Ishikawa (cell line): Measurements from ENCODE around the gene HOXD12.

ENCODE experiments used
- CEBPB ChIP-seq: IDR thresholded peaks from 2 replicates; pipeline ENCODE4 v1.6.1; 2012
- CREB1 ChIP-seq: IDR thresholded peaks from 2 replicates; pipeline ENCODE4 v1.6.1; 2012; ENCODE audit warnings: low read depth
- EGR1 ChIP-seq: IDR thresholded peaks from 2 replicates; pipeline ENCODE4 v1.6.1; 2012
- EP300 ChIP-seq: IDR thresholded peaks from 2 replicates; pipeline ENCODE4 v1.6.1; 2012; ENCODE audit warnings: borderline replicate concordance
- FOXM1 ChIP-seq: IDR thresholded peaks from 2 replicates; pipeline ENCODE4 v1.6.1; 2012; ENCODE audit warnings: low read depth, borderline replicate concordance
- NFIC ChIP-seq: IDR thresholded peaks from 2 replicates; pipeline ENCODE4 v1.6.1; 2012
- RAD21 ChIP-seq: IDR thresholded peaks from 2 replicates; pipeline ENCODE4 v1.6.1; 2012; ENCODE audit warnings: low read depth
- TAF1 ChIP-seq: IDR thresholded peaks from 2 replicates; pipeline ENCODE4 v1.6.1; 2012; ENCODE audit warnings: low read depth, mild to moderate bottlenecking
- TCF12 ChIP-seq: IDR thresholded peaks from 2 replicates; pipeline ENCODE4 v1.6.1; 2012; ENCODE audit warnings: low read depth
- TEAD4 ChIP-seq: IDR thresholded peaks from 2 replicates; pipeline ENCODE4 v1.6.1; 2012
- USF1 ChIP-seq: IDR thresholded peaks from 2 replicates; pipeline ENCODE4 v1.6.1; 2012
- YY1 ChIP-seq: IDR thresholded peaks from 2 replicates; pipeline ENCODE4 v1.6.1; 2012; ENCODE audit warnings: low read depth
- ZBTB7A ChIP-seq: IDR thresholded peaks from 2 replicates; pipeline ENCODE4 v1.6.1; 2012; ENCODE audit warnings: low read depth
- TF ChIP-seq, protein P1 (sequence below): IDR thresholded peaks from 2 replicates; pipeline ENCODE4 v1.6.1; 2012; ENCODE audit warnings: low read depth, mild to moderate bottlenecking
- TF ChIP-seq, protein P2 (sequence below): IDR thresholded peaks from 2 replicates; pipeline ENCODE4 v1.6.1; 2012

Gene HOXD12

GRCh38 chr2:176076796-176077195, 22.8 kb upstream of the HOXD12 start:
- TF ChIP-seq EP300 (no peak), RAD21 (no peak), FOXM1 (no peak), TAF1 (no peak), TCF12 (no peak)

DNA sequence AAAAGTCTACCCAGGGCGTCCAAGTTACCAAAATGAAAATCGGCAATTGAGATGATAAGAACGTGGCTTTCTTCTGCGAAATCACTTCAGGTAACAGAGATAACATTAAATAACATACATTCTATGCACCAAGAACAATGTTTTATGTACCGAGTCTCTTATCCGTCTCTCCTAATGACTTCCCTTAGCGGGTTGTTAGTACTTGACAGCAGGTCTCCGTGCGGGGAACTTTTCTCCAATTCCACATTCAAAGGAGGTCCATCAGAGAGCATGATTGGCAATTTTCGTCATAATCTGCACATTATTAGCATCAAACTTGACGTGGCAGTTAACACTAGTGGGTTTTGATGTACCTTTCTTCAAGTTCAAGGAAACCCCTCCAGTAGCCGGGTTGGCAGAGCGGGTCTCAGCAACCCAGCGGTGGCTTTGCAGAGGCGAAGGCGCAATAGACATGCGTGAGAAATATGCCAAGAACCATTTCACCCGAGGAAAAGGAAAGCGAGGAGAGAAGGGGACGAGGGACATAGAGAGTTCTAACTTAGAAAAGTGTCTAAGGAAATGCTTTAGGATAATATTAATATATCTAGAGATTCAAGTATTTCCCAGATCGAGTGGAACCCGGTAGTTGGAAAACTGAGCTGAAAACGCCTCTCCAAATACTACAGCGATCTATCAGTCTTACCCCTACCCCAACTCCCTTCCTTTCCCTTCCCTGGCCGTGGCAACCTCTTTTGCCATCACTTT, 20.9 kb upstream of the HOXD12 start:
- TF ChIP-seq RAD21, result no peak
- TF ChIP-seq TEAD4, result no peak
- no peak for TF ChIP-seq TCF12
- no peak for TF ChIP-seq FOXM1
- no peak for TF ChIP-seq ZBTB7A
- TF ChIP-seq, protein P1, sequence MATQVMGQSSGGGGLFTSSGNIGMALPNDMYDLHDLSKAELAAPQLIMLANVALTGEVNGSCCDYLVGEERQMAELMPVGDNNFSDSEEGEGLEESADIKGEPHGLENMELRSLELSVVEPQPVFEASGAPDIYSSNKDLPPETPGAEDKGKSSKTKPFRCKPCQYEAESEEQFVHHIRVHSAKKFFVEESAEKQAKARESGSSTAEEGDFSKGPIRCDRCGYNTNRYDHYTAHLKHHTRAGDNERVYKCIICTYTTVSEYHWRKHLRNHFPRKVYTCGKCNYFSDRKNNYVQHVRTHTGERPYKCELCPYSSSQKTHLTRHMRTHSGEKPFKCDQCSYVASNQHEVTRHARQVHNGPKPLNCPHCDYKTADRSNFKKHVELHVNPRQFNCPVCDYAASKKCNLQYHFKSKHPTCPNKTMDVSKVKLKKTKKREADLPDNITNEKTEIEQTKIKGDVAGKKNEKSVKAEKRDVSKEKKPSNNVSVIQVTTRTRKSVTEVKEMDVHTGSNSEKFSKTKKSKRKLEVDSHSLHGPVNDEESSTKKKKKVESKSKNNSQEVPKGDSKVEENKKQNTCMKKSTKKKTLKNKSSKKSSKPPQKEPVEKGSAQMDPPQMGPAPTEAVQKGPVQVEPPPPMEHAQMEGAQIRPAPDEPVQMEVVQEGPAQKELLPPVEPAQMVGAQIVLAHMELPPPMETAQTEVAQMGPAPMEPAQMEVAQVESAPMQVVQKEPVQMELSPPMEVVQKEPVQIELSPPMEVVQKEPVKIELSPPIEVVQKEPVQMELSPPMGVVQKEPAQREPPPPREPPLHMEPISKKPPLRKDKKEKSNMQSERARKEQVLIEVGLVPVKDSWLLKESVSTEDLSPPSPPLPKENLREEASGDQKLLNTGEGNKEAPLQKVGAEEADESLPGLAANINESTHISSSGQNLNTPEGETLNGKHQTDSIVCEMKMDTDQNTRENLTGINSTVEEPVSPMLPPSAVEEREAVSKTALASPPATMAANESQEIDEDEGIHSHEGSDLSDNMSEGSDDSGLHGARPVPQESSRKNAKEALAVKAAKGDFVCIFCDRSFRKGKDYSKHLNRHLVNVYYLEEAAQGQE, result no peak
- TF ChIP-seq, protein P2, sequence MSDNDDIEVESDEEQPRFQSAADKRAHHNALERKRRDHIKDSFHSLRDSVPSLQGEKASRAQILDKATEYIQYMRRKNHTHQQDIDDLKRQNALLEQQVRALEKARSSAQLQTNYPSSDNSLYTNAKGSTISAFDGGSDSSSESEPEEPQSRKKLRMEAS, result no peak
- no peak for TF ChIP-seq EP300
- no peak for TF ChIP-seq NFIC
- no peak for TF ChIP-seq CEBPB

DNA sequence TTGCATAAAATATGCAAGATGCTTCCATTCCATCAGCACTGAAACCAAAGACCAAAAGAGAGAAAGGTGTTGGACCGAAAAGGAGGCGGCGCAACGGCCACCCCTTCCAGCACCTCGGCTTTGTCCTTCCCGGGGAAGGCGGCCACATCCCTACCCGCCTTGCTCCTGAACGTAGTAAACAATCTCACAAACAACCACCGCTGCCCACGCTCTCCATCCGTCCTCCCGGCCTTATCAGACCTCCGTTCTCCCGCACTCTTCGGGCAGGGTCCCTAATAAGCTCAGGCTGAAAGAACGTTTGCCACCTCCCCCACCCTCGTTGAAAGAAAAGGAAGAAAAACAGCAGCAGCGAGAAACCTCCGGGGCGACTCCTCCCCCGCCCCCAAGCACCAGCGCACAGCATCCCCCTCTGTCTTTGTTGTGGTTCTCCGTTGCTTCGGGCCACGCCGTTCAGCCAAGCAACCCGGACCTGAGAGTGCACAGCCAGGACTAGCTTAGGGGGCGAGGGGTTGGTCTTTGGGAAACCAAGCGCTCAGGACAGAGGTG, 20.2 kb upstream of the HOXD12 start:
- no peak for TF ChIP-seq TCF12
- TF ChIP-seq FOXM1, result no peak
- TF ChIP-seq CREB1, result no peak
- no peak for TF ChIP-seq TAF1
- TF ChIP-seq YY1, result no peak
- TF ChIP-seq EGR1, result no peak
- no peak for TF ChIP-seq CEBPB
- no peak for TF ChIP-seq RAD21
- TF ChIP-seq USF1, result no peak
- no peak for TF ChIP-seq NFIC
- TF ChIP-seq EP300, result no peak
- no peak for TF ChIP-seq TEAD4
- no peak for TF ChIP-seq ZBTB7A
- TF ChIP-seq, protein P1, result no peak
- TF ChIP-seq, protein P2, result no peak

DNA sequence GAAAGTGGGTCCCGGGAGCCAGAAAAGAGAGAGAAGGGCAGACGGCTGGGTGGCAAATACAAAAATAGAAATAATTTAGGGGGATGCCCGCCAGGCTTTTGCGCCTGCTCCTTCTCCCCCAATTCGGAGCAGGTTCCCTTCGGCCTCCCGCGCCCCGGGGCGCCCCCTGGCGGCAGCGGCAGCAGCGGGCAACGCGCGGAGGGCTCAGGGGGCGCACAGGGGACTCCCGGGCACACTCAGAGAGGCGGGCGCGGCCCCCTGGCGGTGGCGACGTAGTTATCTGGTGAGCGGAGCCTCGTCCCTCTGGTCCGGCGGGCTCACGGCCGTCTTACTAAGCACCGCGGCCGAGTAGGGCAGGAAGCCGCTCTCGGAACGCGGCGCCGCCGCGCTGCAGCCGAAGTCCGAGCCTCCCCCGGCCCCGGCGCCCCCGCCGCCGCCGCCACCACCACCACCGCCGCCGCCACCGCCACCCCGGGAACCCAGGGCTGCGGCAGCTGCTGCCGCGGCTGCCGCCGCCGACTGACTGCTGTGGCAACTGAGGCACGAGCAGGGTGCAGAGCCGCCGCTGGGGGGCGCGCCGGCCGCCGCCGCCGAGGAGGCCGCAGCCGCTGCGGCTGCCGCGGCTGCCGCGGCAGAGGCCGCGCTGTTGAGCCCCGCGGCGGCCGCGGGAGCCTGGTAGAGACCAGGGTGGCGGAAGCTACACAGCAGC, 19.6 kb upstream of the HOXD12 start:
- TF ChIP-seq TCF12 (no peak), CEBPB (no peak), YY1 (no peak), NFIC (no peak), FOXM1 (no peak), ZBTB7A (peak; percentile 98), EP300 (no peak), RAD21 (peak; percentile 42; the same call in 1 of the 2 replicates), TEAD4 (no peak), EGR1 (no peak), TAF1 (no peak)
- TF ChIP-seq, protein P1, result no peak
- TF ChIP-seq, protein P2, result no peak
